Testis (tissue), 3 donors: Measurements from ENCODE around the gene PIP5K1B. TPM values are rescaled to one million over a fixed set of nuclear protein-coding genes. Genes with fewer than 3 reads are reported as not detected.

Experiments used
- DNase-seq: peaks from one replicate; pipeline ENCODE4 v3.0.0-alpha.2; 2019
- H3K27ac ChIP-seq, 2 donors: fragments of 200-600 bp; sonication (generic); one replicate each; pipeline ENCODE4 v1.5.1; 2019
- H3K27me3 ChIP-seq: fragments of 200-600 bp; sonication (generic); one replicate; pipeline ENCODE4 v1.5.1; 2019
- H3K36me3 ChIP-seq: fragments of 200-600 bp; sonication (generic); one replicate; pipeline ENCODE4 v1.5.1; 2017; ENCODE audit warnings: low read depth; ENCODE audit errors: missing control alignments
- H3K4me1 ChIP-seq: fragments of 200-600 bp; sonication (generic); one replicate; pipeline ENCODE4 v1.5.1; 2019
- H3K4me3 ChIP-seq, 2 donors: fragments of 200-600 bp; sonication (generic); one replicate each; pipeline ENCODE4 v1.5.1; 2017 to 2019
- H3K9me3 ChIP-seq: fragments of 200-600 bp; sonication (generic); one replicate; pipeline ENCODE4 v1.5.1; 2017
- POLR2A ChIP-seq: fragments of 450-650 bp; IDR thresholded peaks from one replicate; pipeline ENCODE4 v1.6.1; 2017; ENCODE audit warnings: antibody characterized with exemption, mild to moderate bottlenecking, moderate library complexity
- WGBS, 2 donors: methylation state at CpG; one replicate each; pipeline ENCODE4 v1.1.5; 2018; 5-methylcytosine and 5-hydroxymethylcytosine counted together
- intact Hi-C: fragments of 100-400 bp; cut with DNase I; formaldehyde crosslinking; loops from one replicate; pipeline ENCODE4 v1.15.1; 2023; ENCODE audit warnings: low total_unique reads
- polyA plus RNA-seq: library from polyadenylated mRNA; stranded (reverse); fragments of 350-450 nt; fragmentation: Illumina TruSeq; extraction: RNeasy Lipid Tissue Mini Kit (QIAGEN cat#74804); gene quantifications from one replicate; pipeline ENCODE4 v1.2.3, GENCODE V29; 2014; ENCODE audit warnings: low read depth, low replicate concordance; ENCODE audit not compliant: insufficient read depth
- total RNA-seq, 2 donors: library from RNA; depleted of rRNA; stranded (reverse); fragments of >200 nt; gene quantifications; one replicate each; pipeline ENCODE4 v1.2.3, GENCODE V29; 2016
- TF ChIP-seq, protein P1 (sequence below), 3 experiments: fragments of 450-650 bp in 2 of 3; fragments of 200-600 bp in 1 of 3; sonication (generic) in 1 of 3; IDR thresholded peaks; one replicate each; pipeline ENCODE4 v1.5.1; 2016 to 2019; ENCODE audit warnings: antibody characterized with exemption in 3 of 3, mild to moderate bottlenecking in 2 of 3, moderate library complexity in 1 of 3

Gene PIP5K1B
- total and polyA plus RNA-seq, 3 donors from 2014 or later: 53.6 to 70.5 (median 66.9) TPM

DNA sequence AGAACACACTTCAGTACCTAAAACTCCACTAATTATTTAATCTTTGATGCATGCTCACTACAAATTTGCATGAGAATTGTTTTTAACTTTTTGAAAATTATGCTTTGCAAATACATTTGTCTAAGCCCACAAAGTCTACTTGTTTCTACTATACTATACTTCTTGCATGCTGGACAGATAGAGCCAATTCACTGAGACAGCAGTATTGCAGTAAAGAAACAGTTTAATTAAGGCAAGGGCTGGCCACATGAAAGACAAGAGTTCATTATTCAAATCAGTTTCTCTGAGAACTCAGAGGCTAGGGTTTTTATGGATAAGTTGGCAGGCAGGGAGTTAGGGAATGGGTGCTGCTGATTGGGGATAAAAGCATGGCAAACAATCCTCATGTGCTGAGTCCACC is 324.5 kb downstream of the PIP5K1B start:
- DNase-seq: no peak
- no peak overlapping the region for H3K27ac ChIP-seq
- H3K4me3 ChIP-seq: no peak overlapping the region
- TF ChIP-seq, protein P1, sequence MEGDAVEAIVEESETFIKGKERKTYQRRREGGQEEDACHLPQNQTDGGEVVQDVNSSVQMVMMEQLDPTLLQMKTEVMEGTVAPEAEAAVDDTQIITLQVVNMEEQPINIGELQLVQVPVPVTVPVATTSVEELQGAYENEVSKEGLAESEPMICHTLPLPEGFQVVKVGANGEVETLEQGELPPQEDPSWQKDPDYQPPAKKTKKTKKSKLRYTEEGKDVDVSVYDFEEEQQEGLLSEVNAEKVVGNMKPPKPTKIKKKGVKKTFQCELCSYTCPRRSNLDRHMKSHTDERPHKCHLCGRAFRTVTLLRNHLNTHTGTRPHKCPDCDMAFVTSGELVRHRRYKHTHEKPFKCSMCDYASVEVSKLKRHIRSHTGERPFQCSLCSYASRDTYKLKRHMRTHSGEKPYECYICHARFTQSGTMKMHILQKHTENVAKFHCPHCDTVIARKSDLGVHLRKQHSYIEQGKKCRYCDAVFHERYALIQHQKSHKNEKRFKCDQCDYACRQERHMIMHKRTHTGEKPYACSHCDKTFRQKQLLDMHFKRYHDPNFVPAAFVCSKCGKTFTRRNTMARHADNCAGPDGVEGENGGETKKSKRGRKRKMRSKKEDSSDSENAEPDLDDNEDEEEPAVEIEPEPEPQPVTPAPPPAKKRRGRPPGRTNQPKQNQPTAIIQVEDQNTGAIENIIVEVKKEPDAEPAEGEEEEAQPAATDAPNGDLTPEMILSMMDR (IDR thresholded peaks at IDR 0.05): no peak
- TF ChIP-seq POLR2A: no peak
- no peaks in the 10 kb centered on the region for H3K4me1 ChIP-seq
- no peaks in the 10 kb centered on the region for H3K36me3 ChIP-seq
- H3K27me3 ChIP-seq: no peaks in the 10 kb centered on the region
- intact Hi-C loops: no loop called here
- no peaks in the 10 kb centered on the region for H3K9me3 ChIP-seq

GRCh38 chr9:69030851-69031645 is 326.0 kb downstream of the PIP5K1B start:
- TF ChIP-seq, protein P1 (IDR thresholded peaks at IDR 0.05): no peak
- no peak for TF ChIP-seq POLR2A
- Histone ChIP-seq H3K4me3 (no peak overlapping the region), H3K27ac (no peak overlapping the region), H3K36me3 (no peaks in the 10 kb centered on the region), H3K9me3 (no peaks in the 10 kb centered on the region), H3K4me1 (no peaks in the 10 kb centered on the region), H3K27me3 (no peaks in the 10 kb centered on the region)
- 68 to 75% methylated on average over 1 of the region's 1 CpG for WGBS, 2 donors
- DNase-seq: no peak
- intact Hi-C loops: no loop called here

DNA sequence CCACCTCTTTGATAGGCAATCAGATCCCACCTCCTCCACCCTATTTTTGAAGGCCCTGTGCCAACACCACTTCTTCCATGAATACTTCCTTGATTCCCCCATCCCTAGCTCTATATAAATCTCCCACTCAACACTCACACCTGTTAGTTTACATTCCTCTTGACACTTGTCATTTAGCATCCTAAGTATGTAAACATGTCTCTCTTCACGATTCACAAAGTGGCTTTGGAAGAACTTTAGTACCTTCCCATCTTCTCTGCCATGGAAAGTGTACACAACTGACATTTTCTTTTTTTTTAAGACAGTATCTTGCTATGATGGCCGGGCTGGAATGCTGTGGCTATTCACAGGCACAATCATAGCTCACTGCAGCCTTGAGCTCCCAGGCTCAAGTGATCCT is 329.0 kb downstream of the PIP5K1B start:
- H3K4me3 ChIP-seq: no peak overlapping the region
- TF ChIP-seq POLR2A: no peak
- TF ChIP-seq, protein P1 (IDR thresholded peaks at IDR 0.05): no peak
- DNase-seq: no peak
- intact Hi-C loops: no loop called here
- H3K4me1 ChIP-seq: peaks cover 13% of the 10 kb centered on the region
- H3K27ac ChIP-seq: no peak overlapping the region
- H3K9me3 ChIP-seq: no peaks in the 10 kb centered on the region
- 74 to 76% methylated on average over 2 of the region's 2 CpGs for WGBS, 2 donors
- no peaks in the 10 kb centered on the region for H3K27me3 ChIP-seq
- no peaks in the 10 kb centered on the region for H3K36me3 ChIP-seq

- WGBS, 2 donors: 1 to 2% methylated on average over 14 to 65 of the region's 75 CpGs
- Histone ChIP-seq H3K4me1 (peaks cover 13% of the 10 kb centered on the region), H3K36me3 (no peaks in the 10 kb centered on the region), H3K27me3 (no peaks in the 10 kb centered on the region), H3K27ac (peak within 1 kb of the TSS; percentile 83 to 85), H3K4me3 (peak within 1 kb of the TSS; percentile 71 to 73), H3K9me3 (no peaks in the 10 kb centered on the region)
- TF ChIP-seq, protein P1 (IDR thresholded peaks at IDR 0.05): peak; percentile 95 to 97 (median 97)
- no peak for TF ChIP-seq POLR2A
- intact Hi-C loops: no loop called here
- peak; percentile 87 for DNase-seq
Observed at GRCh38 chr9:69035438-69036308, 330.6 kb downstream of the PIP5K1B start, which contains the start of gene FXN. Gene FXN, plus strand, starts transcription at chr9:69035752. Its CDS starts 31 bp downstream, at chr9:69035783.
